ENCODE results near the gene LHPP.
"Not testable (repeated sequence)": the region's sequence is repeated elsewhere in the genome, so short reads cannot be mapped to it uniquely, and the experiment has no call there.

Gene LHPP

GRCh38 chr10:124461642-124462347, at the start of gene LHPP:
Gene LHPP, plus strand, starts transcription at chr10:124461823. Its CDS starts 40 bp downstream, at chr10:124461863.
- peak; percentile 6 for DNase-seq (ENCODE audit: low read depth)

- no peak for DNase-seq (ENCODE audit: low read depth)
These were observed 47.5 kb upstream of the LHPP start for GRCh38 chr10:124414076-124414475.

- no peak for DNase-seq (ENCODE audit: low read depth)
These were observed 46.4 kb upstream of the LHPP start for GRCh38 chr10:124415210-124415609.

- no peak for DNase-seq (ENCODE audit: low read depth)
These were observed 44.9 kb upstream of the LHPP start for GRCh38 chr10:124416733-124417132.

- DNase-seq (ENCODE audit: low read depth), result no peak
These were observed 43.5 kb upstream of the LHPP start for GRCh38 chr10:124417895-124418725.

- DNase-seq (ENCODE audit: low read depth), result peak; percentile 65
These were observed 42.7 kb upstream of the LHPP start, which contains the start of gene OAT for GRCh38 chr10:124418726-124419501. Gene OAT, minus strand, starts transcription at chr10:124418923. Its CDS starts 6,752 bp downstream, at chr10:124412171.

GRCh38 chr10:124419635-124420034, 42.0 kb upstream of the LHPP start:
- DNase-seq (ENCODE audit: low read depth), result no peak

GRCh38 chr10:124420254-124420653, 41.4 kb upstream of the LHPP start:
- no peak for DNase-seq (ENCODE audit: low read depth)

- no peak for DNase-seq (ENCODE audit: low read depth)
These were observed 38.9 kb upstream of the LHPP start for GRCh38 chr10:124422742-124423141.

GRCh38 chr10:124423813-124424212, 37.8 kb upstream of the LHPP start:
- no peak for DNase-seq (ENCODE audit: low read depth)

- no peak for DNase-seq (ENCODE audit: low read depth)
These were observed 36.2 kb upstream of the LHPP start for GRCh38 chr10:124425227-124425962.

- no peak for DNase-seq (ENCODE audit: low read depth)
These were observed 33.3 kb upstream of the LHPP start for GRCh38 chr10:124428207-124428777.

GRCh38 chr10:124429576-124429975, 32.0 kb upstream of the LHPP start:
- DNase-seq (ENCODE audit: low read depth), result no peak

GRCh38 chr10:124430077-124430476, 31.5 kb upstream of the LHPP start:
- DNase-seq (ENCODE audit: low read depth), result no peak

GRCh38 chr10:124433461-124433860, 28.2 kb upstream of the LHPP start:
- no peak for DNase-seq (ENCODE audit: low read depth)

GRCh38 chr10:124435683-124436082, 25.9 kb upstream of the LHPP start:
- not testable (repeated sequence) for DNase-seq (ENCODE audit: low read depth)

- DNase-seq (ENCODE audit: low read depth), result no peak
These were observed 25.4 kb upstream of the LHPP start for GRCh38 chr10:124436191-124436638.

GRCh38 chr10:124441694-124442093, 19.9 kb upstream of the LHPP start:
- not testable (repeated sequence) for DNase-seq (ENCODE audit: low read depth)

- no peak for DNase-seq (ENCODE audit: low read depth)
These were observed 14.5 kb upstream of the LHPP start for GRCh38 chr10:124446830-124447750.
